GM12865 (cell line): ENCODE data around the gene MPDZ.

ENCODE experiments used
- DNase-seq: peaks from one replicate; pipeline ENCODE4 v3.0.0; 2010; ENCODE audit warnings: low read depth
- H3K4me3 ChIP-seq: 2 replicates; pipeline ENCODE4 v1.5.1; 2011; ENCODE audit warnings: mild to moderate bottlenecking, low read depth, low read length, control low read depth
- TF ChIP-seq, protein P1 (sequence below): IDR thresholded peaks from 2 replicates; pipeline ENCODE4 v1.5.1; 2011; ENCODE audit warnings: low read length, control low read depth, low read depth, inconsistent platforms; ENCODE audit not compliant: insufficient read depth; ENCODE audit errors: missing control alignments

Gene MPDZ

DNA sequence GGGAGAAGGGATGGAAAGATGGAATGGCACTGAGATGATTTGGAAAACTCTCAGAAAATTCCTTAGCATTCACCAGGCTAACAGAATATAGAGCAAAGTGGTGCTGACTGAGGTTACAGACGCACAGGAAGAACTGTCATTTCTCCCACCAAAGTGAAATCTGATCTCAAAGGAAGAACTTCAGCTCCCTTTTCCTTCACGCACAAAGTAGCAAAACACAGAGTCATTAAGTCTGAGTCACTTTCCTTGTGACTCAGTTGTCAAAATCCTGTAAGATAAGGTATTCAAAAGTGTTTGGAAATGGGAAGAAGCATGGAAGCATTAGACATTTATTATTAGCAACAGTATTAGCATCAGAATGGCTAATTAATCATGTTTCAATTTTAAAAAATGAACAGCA is 11.7 kb downstream of the MPDZ start:
- no peak overlapping the region for H3K4me3 ChIP-seq
- DNase-seq, result no peak
- TF ChIP-seq, protein P1, sequence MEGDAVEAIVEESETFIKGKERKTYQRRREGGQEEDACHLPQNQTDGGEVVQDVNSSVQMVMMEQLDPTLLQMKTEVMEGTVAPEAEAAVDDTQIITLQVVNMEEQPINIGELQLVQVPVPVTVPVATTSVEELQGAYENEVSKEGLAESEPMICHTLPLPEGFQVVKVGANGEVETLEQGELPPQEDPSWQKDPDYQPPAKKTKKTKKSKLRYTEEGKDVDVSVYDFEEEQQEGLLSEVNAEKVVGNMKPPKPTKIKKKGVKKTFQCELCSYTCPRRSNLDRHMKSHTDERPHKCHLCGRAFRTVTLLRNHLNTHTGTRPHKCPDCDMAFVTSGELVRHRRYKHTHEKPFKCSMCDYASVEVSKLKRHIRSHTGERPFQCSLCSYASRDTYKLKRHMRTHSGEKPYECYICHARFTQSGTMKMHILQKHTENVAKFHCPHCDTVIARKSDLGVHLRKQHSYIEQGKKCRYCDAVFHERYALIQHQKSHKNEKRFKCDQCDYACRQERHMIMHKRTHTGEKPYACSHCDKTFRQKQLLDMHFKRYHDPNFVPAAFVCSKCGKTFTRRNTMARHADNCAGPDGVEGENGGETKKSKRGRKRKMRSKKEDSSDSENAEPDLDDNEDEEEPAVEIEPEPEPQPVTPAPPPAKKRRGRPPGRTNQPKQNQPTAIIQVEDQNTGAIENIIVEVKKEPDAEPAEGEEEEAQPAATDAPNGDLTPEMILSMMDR, result no peak

DNA sequence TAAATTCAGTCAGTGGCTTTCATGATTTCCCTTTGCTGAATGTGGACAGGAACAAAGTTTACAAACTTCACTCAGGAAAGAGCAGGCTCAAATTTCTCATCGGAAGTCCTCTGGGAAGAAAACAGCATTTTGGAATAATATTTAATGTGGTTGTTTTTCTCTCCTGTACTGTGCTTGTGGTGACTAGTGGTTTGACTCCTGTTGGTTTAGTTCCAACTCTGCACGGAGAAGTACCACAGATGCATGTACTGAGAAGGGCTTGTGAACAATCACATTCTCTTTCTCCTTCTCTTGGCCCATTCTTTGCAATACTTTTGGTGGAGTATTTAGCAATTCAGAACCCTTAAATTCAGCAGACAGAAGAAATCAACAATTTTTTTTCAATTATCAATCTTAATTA is 13.3 kb downstream of the MPDZ start:
- TF ChIP-seq, protein P1, result no peak
- no peak for DNase-seq
- no peak overlapping the region for H3K4me3 ChIP-seq

DNA sequence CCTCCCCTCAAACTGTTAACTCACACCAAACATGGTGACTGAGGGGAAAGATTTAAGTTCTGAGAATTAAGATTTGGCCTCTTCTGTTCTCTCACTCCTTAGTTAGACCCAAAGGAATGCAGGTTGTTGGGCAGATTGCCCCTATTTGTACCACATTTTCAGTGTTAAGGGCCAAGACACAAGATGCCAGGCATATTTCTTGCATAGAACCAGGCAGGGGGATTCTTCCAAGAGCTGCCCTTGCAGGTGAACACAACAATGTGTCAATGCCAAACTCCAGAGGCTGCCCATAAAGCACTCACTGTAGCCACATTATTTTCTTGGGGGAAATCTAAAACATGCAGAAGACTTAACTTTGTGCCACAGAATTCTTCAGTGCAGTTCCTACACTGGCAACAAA is 14.7 kb downstream of the MPDZ start:
- TF ChIP-seq, protein P1, result no peak
- DNase-seq, result no peak
- H3K4me3 ChIP-seq, result no peak overlapping the region

DNA sequence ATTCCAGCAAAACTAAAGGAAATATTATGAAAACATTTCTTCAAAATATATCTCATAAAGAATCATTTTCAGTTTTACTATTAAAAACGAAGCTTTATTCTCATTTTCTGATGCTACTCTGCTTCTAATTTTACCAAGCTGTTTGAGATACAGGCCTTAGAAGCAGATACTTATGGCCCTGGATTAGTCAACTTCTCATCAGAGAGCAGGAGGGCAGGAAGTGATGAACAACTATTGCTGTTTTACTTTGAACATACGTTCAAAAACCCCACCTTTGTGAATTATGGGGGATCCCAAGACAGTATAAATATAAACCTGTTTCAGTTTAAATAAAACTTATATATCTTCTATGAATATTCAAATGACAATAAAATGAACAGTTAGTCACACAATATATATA is 16.0 kb downstream of the MPDZ start:
- no peak overlapping the region for H3K4me3 ChIP-seq
- TF ChIP-seq, protein P1, result no peak
- no peak for DNase-seq

DNA sequence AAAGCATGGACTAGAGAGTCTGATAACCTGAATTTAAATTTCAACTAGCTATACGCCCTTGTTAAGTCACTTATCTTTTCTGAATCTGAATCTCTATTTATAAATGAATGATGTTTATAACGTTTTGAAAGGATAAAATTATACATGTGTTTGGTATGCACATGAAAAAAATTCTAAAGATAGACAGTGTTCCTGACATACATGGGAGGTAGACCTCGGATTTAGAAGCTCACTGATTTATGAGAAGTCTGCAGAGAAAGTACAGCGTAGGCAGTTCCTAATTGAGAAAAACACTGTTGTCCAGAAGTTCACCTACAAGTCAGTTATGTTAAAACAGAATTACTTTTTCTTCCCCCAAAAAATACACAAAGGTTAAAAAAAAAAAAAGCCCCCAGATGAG is 26.6 kb downstream of the MPDZ start:
- no peak for DNase-seq
- no peak overlapping the region for H3K4me3 ChIP-seq
- TF ChIP-seq, protein P1, result no peak

DNA sequence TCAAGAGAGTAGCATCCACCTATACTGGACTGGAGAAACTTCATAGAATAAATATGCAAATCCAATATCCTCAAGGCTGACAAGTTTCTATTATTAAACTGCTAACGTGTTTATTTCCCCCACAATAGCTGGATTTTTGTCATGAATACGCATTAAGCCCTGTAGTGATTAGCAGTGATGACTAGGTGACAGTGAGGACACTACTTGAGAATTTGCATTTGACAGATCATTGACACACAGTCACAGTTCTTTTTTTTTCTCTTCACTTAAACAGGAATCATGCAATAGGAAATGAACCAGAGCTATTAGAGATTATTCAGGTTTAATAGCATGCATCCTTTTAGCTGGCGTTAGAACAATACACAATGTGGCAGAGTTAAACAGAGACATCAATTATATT is 35.3 kb downstream of the MPDZ start:
- DNase-seq, result no peak
- no peak overlapping the region for H3K4me3 ChIP-seq
- TF ChIP-seq, protein P1, result no peak

DNA sequence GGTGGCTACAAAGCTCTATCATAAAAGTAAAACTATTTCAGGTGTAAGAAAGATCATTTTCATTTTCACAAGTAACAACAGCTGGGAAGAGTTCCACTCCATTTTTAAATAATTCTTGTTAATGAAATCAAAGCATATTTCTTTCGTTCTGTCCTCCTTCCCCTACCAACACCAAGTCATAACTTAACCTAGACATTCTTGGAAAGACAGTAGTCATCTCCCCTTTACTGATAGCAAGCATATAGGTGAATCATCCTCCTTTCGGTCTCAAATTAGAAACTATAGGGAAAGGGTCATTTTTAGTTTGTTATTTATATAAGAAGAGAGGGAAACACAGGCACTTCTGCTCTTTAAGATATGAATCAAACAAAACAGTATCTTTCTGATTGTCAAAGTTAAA is 38.2 kb downstream of the MPDZ start:
- TF ChIP-seq, protein P1, result no peak
- no peak for DNase-seq
- H3K4me3 ChIP-seq, result no peak overlapping the region
